ENCODE measurements around the gene CDK17. TPM values are rescaled to one million over a fixed set of nuclear protein-coding genes. Genes with fewer than 3 reads are reported as not detected.

The CDK17 gene
- 48.3 and 56.0 TPM in 2 replicates for total RNA-seq (2012; rRNA removed)

- Histone ChIP-seq H3K9me3 (replicated peaks; ENCODE audit: low read length) (no peaks in the 10 kb centered on the region), H3K9ac (ENCODE audit: low read depth, low read length) (peak within 1 kb of the TSS; percentile 99), H3K27me3 (ENCODE audit: control insufficient read depth, insufficient read depth, low read length) (no peaks in the 10 kb centered on the region), H3K4me1 (ENCODE audit: control insufficient read depth, insufficient read depth, low read length) (peaks cover 23% of the 10 kb centered on the region), H3K4me3 (ENCODE audit: low read length) (peak within 1 kb of the TSS; percentile 83), H3K4me2 (ENCODE audit: low read length) (peak within 1 kb of the TSS; percentile 97), H3K36me3 (ENCODE audit: insufficient read depth, low read length) (no peaks in the 10 kb centered on the region)
Measured at GRCh38 chr12:96399919-96400630, at the start of gene CDK17. Gene CDK17 (minus strand): TSS chr12:96400439. CDS start chr12:96334836, 65,603 bp downstream.

- no peak overlapping the region for H3K4me2 ChIP-seq (ENCODE audit: low read length)
- H3K4me1 ChIP-seq (ENCODE audit: control insufficient read depth, insufficient read depth, low read length), result peaks cover 27% of the 10 kb centered on the region
- no peak overlapping the region for H3K9ac ChIP-seq (ENCODE audit: low read depth, low read length)
- no peaks in the 10 kb centered on the region for H3K27me3 ChIP-seq (ENCODE audit: control insufficient read depth, insufficient read depth, low read length)
- H3K9me3 ChIP-seq (replicated peaks; ENCODE audit: low read length), result peaks cover 5% of the 10 kb centered on the region
- H3K36me3 ChIP-seq (ENCODE audit: insufficient read depth, low read length), result no peaks in the 10 kb centered on the region
- no peak overlapping the region for H3K4me3 ChIP-seq (ENCODE audit: low read length)
Measured at GRCh38 chr12:96448300-96448699, 48.1 kb upstream of the CDK17 start.

- Histone ChIP-seq H3K9me3 (replicated peaks; ENCODE audit: low read length) (peaks cover 5% of the 10 kb centered on the region), H3K4me1 (ENCODE audit: control insufficient read depth, insufficient read depth, low read length) (peaks cover 27% of the 10 kb centered on the region), H3K4me3 (ENCODE audit: low read length) (no peak overlapping the region), H3K27me3 (ENCODE audit: control insufficient read depth, insufficient read depth, low read length) (no peaks in the 10 kb centered on the region), H3K9ac (ENCODE audit: low read depth, low read length) (no peak overlapping the region), H3K36me3 (ENCODE audit: insufficient read depth, low read length) (no peaks in the 10 kb centered on the region), H3K4me2 (ENCODE audit: low read length) (no peak overlapping the region)
Measured at GRCh38 chr12:96447256-96447655, 47.0 kb upstream of the CDK17 start.

GRCh38 chr12:96445691-96446583 is 45.7 kb upstream of the CDK17 start:
- H3K4me2 ChIP-seq (ENCODE audit: low read length), result peak overlapping the region; percentile 74
- peaks cover 27% of the 10 kb centered on the region for H3K4me1 ChIP-seq (ENCODE audit: control insufficient read depth, insufficient read depth, low read length)
- peak overlapping the region; percentile 76 for H3K9ac ChIP-seq (ENCODE audit: low read depth, low read length)
- H3K36me3 ChIP-seq (ENCODE audit: insufficient read depth, low read length), result no peaks in the 10 kb centered on the region
- H3K4me3 ChIP-seq (ENCODE audit: low read length), result peak overlapping the region; percentile 35
- H3K27me3 ChIP-seq (ENCODE audit: control insufficient read depth, insufficient read depth, low read length), result no peaks in the 10 kb centered on the region
- H3K9me3 ChIP-seq (replicated peaks; ENCODE audit: low read length), result no peaks in the 10 kb centered on the region

GRCh38 chr12:96444399-96444798 is 44.2 kb upstream of the CDK17 start:
- Histone ChIP-seq H3K9ac (ENCODE audit: low read depth, low read length) (no peak overlapping the region), H3K9me3 (replicated peaks; ENCODE audit: low read length) (no peaks in the 10 kb centered on the region), H3K4me1 (ENCODE audit: control insufficient read depth, insufficient read depth, low read length) (peaks cover 27% of the 10 kb centered on the region), H3K4me2 (ENCODE audit: low read length) (no peak overlapping the region), H3K36me3 (ENCODE audit: insufficient read depth, low read length) (no peaks in the 10 kb centered on the region), H3K4me3 (ENCODE audit: low read length) (no peak overlapping the region), H3K27me3 (ENCODE audit: control insufficient read depth, insufficient read depth, low read length) (no peaks in the 10 kb centered on the region)

- H3K9me3 ChIP-seq (replicated peaks; ENCODE audit: low read length), result no peaks in the 10 kb centered on the region
- H3K27me3 ChIP-seq (ENCODE audit: control insufficient read depth, insufficient read depth, low read length), result no peaks in the 10 kb centered on the region
- H3K4me1 ChIP-seq (ENCODE audit: control insufficient read depth, insufficient read depth, low read length), result peaks cover 22% of the 10 kb centered on the region
- no peak overlapping the region for H3K4me2 ChIP-seq (ENCODE audit: low read length)
- H3K4me3 ChIP-seq (ENCODE audit: low read length), result no peak overlapping the region
- H3K36me3 ChIP-seq (ENCODE audit: insufficient read depth, low read length), result no peaks in the 10 kb centered on the region
- no peak overlapping the region for H3K9ac ChIP-seq (ENCODE audit: low read depth, low read length)
Measured at GRCh38 chr12:96442906-96443305, 42.7 kb upstream of the CDK17 start.

GRCh38 chr12:96441816-96442215 is 41.6 kb upstream of the CDK17 start:
- H3K4me2 ChIP-seq (ENCODE audit: low read length), result no peak overlapping the region
- no peaks in the 10 kb centered on the region for H3K36me3 ChIP-seq (ENCODE audit: insufficient read depth, low read length)
- H3K9ac ChIP-seq (ENCODE audit: low read depth, low read length), result no peak overlapping the region
- H3K9me3 ChIP-seq (replicated peaks; ENCODE audit: low read length), result no peaks in the 10 kb centered on the region
- no peak overlapping the region for H3K4me3 ChIP-seq (ENCODE audit: low read length)
- H3K4me1 ChIP-seq (ENCODE audit: control insufficient read depth, insufficient read depth, low read length), result peaks cover 17% of the 10 kb centered on the region
- H3K27me3 ChIP-seq (ENCODE audit: control insufficient read depth, insufficient read depth, low read length), result no peaks in the 10 kb centered on the region

- Histone ChIP-seq H3K4me2 (ENCODE audit: low read length) (no peak overlapping the region), H3K4me1 (ENCODE audit: control insufficient read depth, insufficient read depth, low read length) (peaks cover 15% of the 10 kb centered on the region), H3K9ac (ENCODE audit: low read depth, low read length) (no peak overlapping the region), H3K36me3 (ENCODE audit: insufficient read depth, low read length) (no peaks in the 10 kb centered on the region), H3K4me3 (ENCODE audit: low read length) (no peak overlapping the region), H3K9me3 (replicated peaks; ENCODE audit: low read length) (no peaks in the 10 kb centered on the region), H3K27me3 (ENCODE audit: control insufficient read depth, insufficient read depth, low read length) (no peaks in the 10 kb centered on the region)
Measured at GRCh38 chr12:96438330-96438729, 38.1 kb upstream of the CDK17 start.

- no peak overlapping the region for H3K9ac ChIP-seq (ENCODE audit: low read depth, low read length)
- H3K4me3 ChIP-seq (ENCODE audit: low read length), result no peak overlapping the region
- no peaks in the 10 kb centered on the region for H3K27me3 ChIP-seq (ENCODE audit: control insufficient read depth, insufficient read depth, low read length)
Measured at GRCh38 chr12:96437171-96437445, 36.9 kb upstream of the CDK17 start.

GRCh38 chr12:96436366-96437170 is 36.3 kb upstream of the CDK17 start:
- Histone ChIP-seq H3K9me3 (replicated peaks; ENCODE audit: low read length) (no peaks in the 10 kb centered on the region), H3K9ac (ENCODE audit: low read depth, low read length) (no peak overlapping the region), H3K36me3 (ENCODE audit: insufficient read depth, low read length) (no peaks in the 10 kb centered on the region), H3K4me2 (ENCODE audit: low read length) (no peak overlapping the region), H3K27me3 (ENCODE audit: control insufficient read depth, insufficient read depth, low read length) (no peaks in the 10 kb centered on the region), H3K4me3 (ENCODE audit: low read length) (no peak overlapping the region), H3K4me1 (ENCODE audit: control insufficient read depth, insufficient read depth, low read length) (peaks cover 15% of the 10 kb centered on the region)

More at GRCh38 chr12:96437171-96437445, 36.9 kb upstream of the CDK17 start:
- H3K4me2 ChIP-seq (ENCODE audit: low read length), result no peak overlapping the region
- H3K9me3 ChIP-seq (replicated peaks; ENCODE audit: low read length), result no peaks in the 10 kb centered on the region
- peaks cover 15% of the 10 kb centered on the region for H3K4me1 ChIP-seq (ENCODE audit: control insufficient read depth, insufficient read depth, low read length)
- H3K36me3 ChIP-seq (ENCODE audit: insufficient read depth, low read length), result no peaks in the 10 kb centered on the region

- Histone ChIP-seq H3K4me1 (ENCODE audit: control insufficient read depth, insufficient read depth, low read length) (peaks cover 17% of the 10 kb centered on the region), H3K9ac (ENCODE audit: low read depth, low read length) (no peak overlapping the region), H3K4me2 (ENCODE audit: low read length) (no peak overlapping the region), H3K4me3 (ENCODE audit: low read length) (no peak overlapping the region), H3K9me3 (replicated peaks; ENCODE audit: low read length) (no peaks in the 10 kb centered on the region), H3K36me3 (ENCODE audit: insufficient read depth, low read length) (no peaks in the 10 kb centered on the region), H3K27me3 (ENCODE audit: control insufficient read depth, insufficient read depth, low read length) (no peaks in the 10 kb centered on the region)
Measured at GRCh38 chr12:96434107-96434506, 33.9 kb upstream of the CDK17 start.

Data from skeletal muscle satellite cell (primary cell).